B cell (primary cell): ENCODE measurements around the gene MYO18A. TPM values are rescaled to one million over a fixed set of nuclear protein-coding genes. Genes with fewer than 3 reads are reported as not detected.

Source experiments
- ATAC-seq: fragments of 200-7000 bp; cut with Tn5 transposase; one replicate; pipeline ENCODE4 v1.10.0; 2021; ENCODE audit warnings: low read depth, mild to moderate bottlenecking, moderate number of reproducible peaks, moderate library complexity
- CTCF ChIA-PET: fragments of 350-600 bp; sonication (Branson Sonifier 250); formaldehyde crosslinking; loops from one replicate; lab custom pipeline; 2021; ENCODE audit warnings: antibody characterized with exemption, inconsistent platforms; lab: Charles Lee
- POLR2A ChIA-PET: fragments of 350-600 bp; sonication (Branson Sonifier 250); formaldehyde crosslinking; loops from one replicate; lab custom pipeline; 2021; ENCODE audit warnings: antibody characterized with exemption; lab: Charles Lee
- DNase-seq: peaks from one replicate; pipeline ENCODE4 v3.0.0; 2013
- H2AFZ ChIP-seq: 2 replicates; pipeline ENCODE4 v1.6.1; 2012; ENCODE audit warnings: mild to moderate bottlenecking, low read depth, low read length; ENCODE audit not compliant: insufficient read depth, poor library complexity, severe bottlenecking
- H3K27ac ChIP-seq, 2 donors: 1 replicate in 1 of 2; 2 replicates in 1 of 2; pipeline ENCODE4 v1.5.1; 2012 to 2013; ENCODE audit warnings: low read length in 2 of 2, mild to moderate bottlenecking in 2 of 2, moderate library complexity in 1 of 2
- H3K27me3 ChIP-seq, 4 experiments: fragments of 200-600 bp in 1 of 4; sonication (generic) in 1 of 4; replicated peaks in 1 of 4; 1 replicate in 2 of 4; 2 replicates in 2 of 4; pipeline versions ENCODE4 v1.6.1 to v1.7.0; 2013 to 2016; ENCODE audit warnings: low read length in 3 of 4, mild to moderate bottlenecking in 2 of 4, mixed read lengths in 1 of 4, moderate library complexity in 1 of 4; ENCODE audit not compliant: insufficient read depth in 4 of 4, control insufficient read depth in 3 of 4; ENCODE audit errors: control extremely low read depth in 1 of 4
- H3K36me3 ChIP-seq, 2 experiments: replicated peaks in 1 of 2; 1 replicate in 1 of 2; 2 replicates in 1 of 2; pipeline versions ENCODE4 v1.6.1 to v1.7.1; 2013; ENCODE audit warnings: low read length in 1 of 2; ENCODE audit not compliant: insufficient read depth in 2 of 2, control insufficient read depth in 1 of 2; ENCODE audit errors: control extremely low read depth in 1 of 2, extremely low read depth in 1 of 2
- H3K4me1 ChIP-seq, 2 donors: fragments of 200-600 bp in 1 of 2; sonication (generic) in 1 of 2; 1 replicate in 1 of 2; 2 replicates in 1 of 2; pipeline versions ENCODE4 v1.5.1 to v1.6.1; 2013 to 2017; ENCODE audit warnings: low read length in 2 of 2; ENCODE audit not compliant: control insufficient read depth in 2 of 2, insufficient read depth in 2 of 2
- H3K4me2 ChIP-seq: replicated peaks from 2 replicates; pipeline ENCODE3; 2012; ENCODE audit warnings: mild to moderate bottlenecking, low read depth, low read length; ENCODE audit not compliant: poor library complexity, severe bottlenecking
- H3K4me3 ChIP-seq, 5 experiments: fragments of 200-600 bp in 1 of 5; sonication (generic) in 1 of 5; 1 replicate in 3 of 5; 2 replicates in 2 of 5; pipeline versions ENCODE4 v1.5.1 to v1.7.0; 2011 to 2016; ENCODE audit warnings: low read length in 4 of 5, mild to moderate bottlenecking in 4 of 5, low read depth in 2 of 5, control low read depth in 1 of 5, moderate library complexity in 1 of 5; ENCODE audit not compliant: insufficient read depth in 1 of 5; ENCODE audit errors: control extremely low read depth in 1 of 5, extremely low read depth in 1 of 5
- H3K79me2 ChIP-seq: fragments of 200-600 bp; sonication (generic); one replicate; pipeline ENCODE4 v1.6.0; 2016; ENCODE audit warnings: low read length; ENCODE audit not compliant: control insufficient read depth, insufficient read depth
- H3K9ac ChIP-seq: fragments of 200-600 bp; sonication (generic); 2 replicates; pipeline ENCODE4 v1.6.1; 2017; ENCODE audit warnings: mild to moderate bottlenecking, low read length, moderate library complexity
- H3K9me3 ChIP-seq, 3 donors: one replicate each; pipeline versions ENCODE4 v1.6.1 to v1.7.1; 2013; ENCODE audit warnings: low read length in 2 of 3; ENCODE audit not compliant: control insufficient read depth in 2 of 3, insufficient read depth in 1 of 3; ENCODE audit errors: control extremely low read depth in 1 of 3
- H4K20me1 ChIP-seq: 2 replicates; pipeline ENCODE4 v1.6.0; 2012; ENCODE audit warnings: mild to moderate bottlenecking, low read length; ENCODE audit not compliant: insufficient read depth, control insufficient read depth, poor library complexity, severe bottlenecking
- H3K27ac Mint-ChIP-seq: one replicate; pipeline ENCODE4 v1.8.0; 2021; ENCODE audit warnings: mixed read lengths
- H3K27me3 Mint-ChIP-seq: one replicate; pipeline ENCODE4 v1.8.0; 2021; ENCODE audit warnings: mixed read lengths
- H3K4me1 Mint-ChIP-seq: one replicate; pipeline ENCODE4 v1.8.0; 2021; ENCODE audit warnings: mixed read lengths
- H3K4me3 Mint-ChIP-seq: one replicate; pipeline ENCODE4 v1.8.0; 2021; ENCODE audit warnings: mixed read lengths
- H3K9me3 Mint-ChIP-seq: one replicate; pipeline ENCODE4 v1.8.0; 2022; ENCODE audit warnings: mixed read lengths; ENCODE audit not compliant: insufficient read depth
- CTCF ChIP-seq: fragments of 200-600 bp; IDR thresholded peaks from one replicate; pipeline ENCODE4 v1.8.0; 2022; ENCODE audit warnings: antibody characterized with exemption, mild to moderate bottlenecking
- EZH2 ChIP-seq: IDR thresholded peaks from 2 replicates; pipeline ENCODE4 v1.6.1; 2012; ENCODE audit warnings: borderline replicate concordance, low read depth, mild to moderate bottlenecking, moderate library complexity, low read length; ENCODE audit not compliant: insufficient read depth, poor library complexity, severe bottlenecking
- WGBS: methylation state at CpG from one replicate; pipeline ENCODE4 v1.1.5; 2013; ENCODE audit warnings: missing lambda C conversion rate; ENCODE audit not compliant: insufficient coverage; 5-methylcytosine and 5-hydroxymethylcytosine counted together
- intact Hi-C: fragments of 100-400 bp; cut with micrococcal nuclease; formaldehyde crosslinking; loops from one replicate; pipeline ENCODE4 v1.10.0; 2022
- polyA plus RNA-seq: library from polyadenylated mRNA; depleted of rRNA; stranded (reverse); fragments of >200 nt; gene quantifications from 2 replicates; pipeline ENCODE4 v1.2.3, GENCODE V29; 2012
- total RNA-seq, 2 donors: library from RNA; stranded (reverse); fragments of 120-200 nt in 1 of 2; gene quantifications; 1 replicate in 1 of 2; 2 replicates in 1 of 2; pipeline versions ENCODE4 v1.2.3 to v1.2.4, GENCODE V29; 2013 to 2022

Gene MYO18A
- total and polyA plus RNA-seq, 2 donors (not counting 1 experiment from before 2014, with no cell fraction given), result 72.2 to 155 TPM

GRCh38 chr17:29103341-29103740 is 76.9 kb downstream of the MYO18A start:
- H3K4me3 ChIP-seq, result no peak overlapping the region
- Mint-ChIP-seq H3K4me3 (no peak overlapping the region), H3K4me1 (no peaks in the 10 kb centered on the region), H3K27ac (no peak overlapping the region), H3K9me3 (no peaks in the 10 kb centered on the region), H3K27me3 (no peaks in the 10 kb centered on the region)
- H3K27me3 ChIP-seq, result no peaks in the 10 kb centered on the region
- peaks cover 19% of the 10 kb centered on the region for H3K79me2 ChIP-seq
- no peak overlapping the region for H3K9ac ChIP-seq
- H3K9me3 ChIP-seq, result no peaks in the 10 kb centered on the region
- peaks cover 19% of the 10 kb centered on the region for H4K20me1 ChIP-seq
- no peak overlapping the region for H3K27ac ChIP-seq
- TF ChIP-seq CTCF (no peak), EZH2 (no peak)
- intact Hi-C loops, result no loop called here
- WGBS, result 97% methylated on average over 4 of the region's 4 CpGs
- DNase-seq, result no peak
- POLR2A ChIA-PET, result no interaction called here
- no peaks in the 10 kb centered on the region for H3K4me1 ChIP-seq
- CTCF ChIA-PET, result interaction anchor here (2.1 kb wide), 1 partner anchor 138 kb away, joined by 4 read pairs; no protein-coding TSS in a partner anchor
- no peak overlapping the region for H3K4me2 ChIP-seq
- H3K36me3 ChIP-seq, result peaks cover 0 to 91% of the 10 kb centered on the region in 2 experiments
- H2AFZ ChIP-seq, result no peak overlapping the region
- ATAC-seq, result no peak

- no peaks in the 10 kb centered on the region for H3K4me1 Mint-ChIP-seq
- WGBS, result 96% methylated on average over 11 of the region's 11 CpGs
- no peaks in the 10 kb centered on the region for H3K9me3 Mint-ChIP-seq
- H3K27me3 Mint-ChIP-seq, result no peaks in the 10 kb centered on the region
- no peaks in the 10 kb centered on the region for H3K27me3 ChIP-seq
- peaks cover 19% of the 10 kb centered on the region for H4K20me1 ChIP-seq
- no peaks in the 10 kb centered on the region for H3K9me3 ChIP-seq
- TF ChIP-seq CTCF, result no peak
- no peak for TF ChIP-seq EZH2
- H3K9ac ChIP-seq, result no peak overlapping the region
- ChIA-PET POLR2A (no interaction called here), CTCF (interaction anchor here (2.1 kb wide), 1 partner anchor 137 kb away, joined by 4 read pairs; no protein-coding TSS in a partner anchor)
- no peak overlapping the region for H3K27ac Mint-ChIP-seq
- no peak for ATAC-seq
- intact Hi-C loops, result no loop called here
- no peak overlapping the region for H3K4me3 ChIP-seq
- no peak for DNase-seq
- no peak overlapping the region for H3K4me3 Mint-ChIP-seq
- H3K27ac ChIP-seq, result no peak overlapping the region
- H2AFZ ChIP-seq, result no peak overlapping the region
- peaks cover 0 to 91% of the 10 kb centered on the region in 2 experiments for H3K36me3 ChIP-seq
- H3K79me2 ChIP-seq, result peaks cover 19% of the 10 kb centered on the region
- no peak overlapping the region for H3K4me2 ChIP-seq
- H3K4me1 ChIP-seq, result no peaks in the 10 kb centered on the region
These were observed 77.4 kb downstream of the MYO18A start for GRCh38 chr17:29102741-29103181.
